GM18861 (cell line): ENCODE results near the gene CAMK1D.
"Not testable (repeated sequence)": the region's sequence is repeated elsewhere in the genome, so short reads cannot be mapped to it uniquely, and the experiment has no call there.

ENCODE experiments used
- ATAC-seq: cut with Tn5 transposase; IDR thresholded peaks from one replicate; pipeline ENCODE4 v1.9.1; 2021; ENCODE audit not compliant: unreplicated experiment

Gene CAMK1D

DNA sequence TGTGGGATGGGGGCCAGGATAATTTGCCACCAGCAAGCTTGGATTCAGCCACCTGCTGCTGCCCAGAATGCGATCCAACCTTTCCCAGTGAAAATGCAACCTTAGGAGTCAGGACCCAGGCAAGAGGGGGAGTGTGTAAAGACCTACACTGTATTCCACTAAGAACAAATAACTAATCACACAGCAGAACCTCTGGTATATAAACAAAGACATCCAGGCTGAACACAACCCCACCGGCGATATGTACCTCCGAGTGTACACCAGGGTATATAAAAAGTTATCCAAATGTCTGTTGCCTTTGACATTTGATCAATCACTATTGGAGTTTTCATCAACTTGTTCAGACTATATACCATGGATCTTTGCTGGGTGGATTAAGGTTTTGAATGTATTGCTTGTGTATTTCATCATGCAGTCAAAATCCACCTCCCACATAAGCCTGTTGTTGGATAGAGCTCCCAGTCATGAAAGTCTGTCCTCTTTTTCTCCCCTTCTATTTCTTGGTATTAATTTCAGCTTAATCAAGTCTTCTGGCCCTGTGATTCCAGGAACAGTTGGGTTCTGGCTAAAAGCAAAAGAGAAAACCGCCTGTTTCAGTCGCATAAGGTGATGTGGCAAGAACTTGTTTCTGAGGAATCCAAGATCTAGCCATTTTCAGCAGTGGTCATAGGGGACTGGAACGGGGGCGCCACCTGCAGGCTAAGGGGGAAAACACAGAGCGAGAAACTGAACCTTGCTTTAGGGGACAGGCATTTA is 361.4 kb downstream of the CAMK1D start:
- ATAC-seq: no peak

GRCh38 chr10:12711350-12711708 is 362.0 kb downstream of the CAMK1D start:
- no peak for ATAC-seq

DNA sequence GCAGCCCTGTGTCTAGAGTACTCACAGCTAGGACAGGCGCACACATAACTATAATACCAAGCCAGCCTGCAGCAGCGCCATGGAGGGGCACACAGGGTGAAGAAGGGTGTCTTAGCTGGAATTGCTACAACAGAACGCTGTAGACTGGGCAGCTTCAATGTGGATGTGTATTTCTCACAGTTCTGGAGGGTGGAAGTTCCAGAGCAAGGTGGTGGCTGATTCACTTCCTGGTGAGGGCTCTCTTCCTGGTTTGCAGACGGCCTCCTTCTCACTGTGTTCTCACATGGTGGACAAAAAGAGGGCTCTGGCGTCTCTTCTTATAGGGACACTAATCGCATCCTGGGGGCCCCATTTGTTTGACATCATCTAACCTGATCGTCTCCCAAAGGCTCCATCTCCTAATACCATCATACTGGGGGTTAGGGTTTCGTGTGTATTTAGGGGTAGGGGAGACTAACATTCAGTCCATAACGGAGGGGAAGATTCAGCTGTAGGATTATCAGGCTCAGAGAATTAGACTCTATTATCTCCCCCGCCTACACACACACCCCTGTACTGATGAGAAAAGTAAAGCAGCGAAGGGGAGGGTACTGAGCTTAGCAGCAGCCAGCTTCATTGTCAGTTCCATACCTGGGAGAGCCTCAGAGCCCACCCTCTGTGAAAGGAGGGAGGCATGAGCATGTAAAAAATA is 363.1 kb downstream of the CAMK1D start:
- ATAC-seq: no peak

DNA sequence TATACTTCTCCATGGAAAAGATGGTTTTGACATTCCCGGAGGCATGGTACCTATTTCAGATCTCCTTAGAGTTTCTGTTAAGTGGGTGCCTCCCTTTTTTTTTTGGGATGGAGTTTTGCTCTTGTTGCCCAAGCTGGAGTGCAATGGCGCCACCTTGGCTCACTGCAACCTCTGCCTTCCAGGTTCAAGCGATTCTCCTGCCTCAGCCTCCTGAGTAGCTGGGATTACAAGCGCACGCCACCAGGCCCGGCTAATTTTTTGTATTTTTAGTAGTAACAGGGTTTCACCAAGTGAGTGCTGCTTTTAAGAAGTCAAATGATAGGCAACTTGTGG is 363.6 kb downstream of the CAMK1D start:
- not testable (repeated sequence) for ATAC-seq

DNA sequence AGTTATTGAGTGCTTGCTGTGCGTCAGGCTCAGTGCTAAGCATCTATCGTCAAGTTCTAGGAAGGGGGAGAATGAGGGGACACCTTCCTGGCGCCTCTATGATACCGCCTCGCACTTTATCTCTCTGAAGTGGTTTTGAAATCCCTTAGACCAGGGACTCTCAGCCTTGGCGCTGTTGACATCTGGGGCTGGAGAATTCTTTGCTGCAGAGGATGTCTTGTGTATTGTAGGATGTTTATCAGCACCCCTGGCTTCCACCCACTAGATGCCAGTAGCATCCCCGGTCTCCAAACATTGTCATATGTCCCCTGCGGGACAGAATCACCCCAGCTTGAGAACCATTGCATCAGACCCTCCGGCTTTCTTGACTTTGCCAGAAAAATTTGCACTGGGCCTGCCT is 366.7 kb downstream of the CAMK1D start:
- no peak for ATAC-seq

GRCh38 chr10:12717981-12718707 is 368.8 kb downstream of the CAMK1D start:
- no peak for ATAC-seq

DNA sequence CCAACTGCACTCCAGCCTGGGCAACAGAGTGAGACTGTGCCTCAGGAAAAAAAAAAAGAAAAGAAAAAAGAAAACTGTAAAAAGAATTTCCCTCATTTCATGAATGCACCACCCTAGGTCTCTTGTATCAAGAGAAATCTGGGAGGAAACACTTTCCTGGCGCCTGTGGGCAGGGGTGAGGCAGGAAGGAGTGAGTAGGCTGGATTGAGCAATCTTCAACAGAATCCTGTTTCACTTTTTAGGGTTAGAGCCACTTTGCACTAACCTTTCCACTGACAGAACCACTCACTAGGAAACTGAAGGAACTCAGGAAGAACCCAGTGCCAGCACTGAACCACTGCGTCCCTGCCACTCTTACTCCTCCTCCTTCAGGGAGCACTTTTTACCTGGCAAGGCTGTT is 370.0 kb downstream of the CAMK1D start:
- ATAC-seq: no peak

DNA sequence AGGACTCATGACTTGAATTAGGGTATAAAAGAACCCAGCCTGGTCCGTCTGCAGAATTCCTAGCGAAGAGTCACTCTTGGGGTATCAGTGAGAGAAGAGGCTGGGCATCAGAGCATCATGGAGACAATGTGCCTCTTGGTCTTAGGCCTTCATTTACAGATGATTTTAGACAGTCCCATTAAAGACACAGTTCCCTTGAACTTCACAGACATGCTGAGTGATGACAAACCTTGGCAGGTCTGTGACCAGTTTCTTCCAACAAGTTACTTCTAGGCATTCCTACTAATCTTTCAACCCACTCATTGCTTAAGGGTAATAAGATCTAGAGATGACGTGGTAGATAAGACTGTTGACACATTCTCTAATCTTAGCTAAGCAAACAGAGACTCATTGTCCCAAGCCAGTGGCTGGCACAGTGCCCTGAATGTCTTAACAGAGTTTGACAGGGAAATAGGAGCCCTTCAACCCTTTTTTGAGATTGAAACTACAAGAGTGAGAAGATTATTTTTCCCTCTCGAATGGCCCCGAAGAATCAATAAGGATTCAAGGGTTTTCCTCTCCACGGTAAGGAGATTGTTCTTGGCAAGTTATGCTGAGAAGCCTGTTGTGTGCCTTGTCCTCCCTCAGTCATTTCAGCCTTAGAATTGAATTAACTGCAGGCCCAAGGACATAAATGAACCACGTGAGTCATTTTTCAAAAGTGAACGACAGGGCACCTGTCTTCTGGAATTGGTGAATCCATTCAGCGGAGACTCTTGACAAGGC is 371.1 kb downstream of the CAMK1D start:
- ATAC-seq: no peak

GRCh38 chr10:12721334-12721733 is 372.0 kb downstream of the CAMK1D start:
- no peak for ATAC-seq

GRCh38 chr10:12723220-12723619 is 373.9 kb downstream of the CAMK1D start:
- ATAC-seq: no peak

DNA sequence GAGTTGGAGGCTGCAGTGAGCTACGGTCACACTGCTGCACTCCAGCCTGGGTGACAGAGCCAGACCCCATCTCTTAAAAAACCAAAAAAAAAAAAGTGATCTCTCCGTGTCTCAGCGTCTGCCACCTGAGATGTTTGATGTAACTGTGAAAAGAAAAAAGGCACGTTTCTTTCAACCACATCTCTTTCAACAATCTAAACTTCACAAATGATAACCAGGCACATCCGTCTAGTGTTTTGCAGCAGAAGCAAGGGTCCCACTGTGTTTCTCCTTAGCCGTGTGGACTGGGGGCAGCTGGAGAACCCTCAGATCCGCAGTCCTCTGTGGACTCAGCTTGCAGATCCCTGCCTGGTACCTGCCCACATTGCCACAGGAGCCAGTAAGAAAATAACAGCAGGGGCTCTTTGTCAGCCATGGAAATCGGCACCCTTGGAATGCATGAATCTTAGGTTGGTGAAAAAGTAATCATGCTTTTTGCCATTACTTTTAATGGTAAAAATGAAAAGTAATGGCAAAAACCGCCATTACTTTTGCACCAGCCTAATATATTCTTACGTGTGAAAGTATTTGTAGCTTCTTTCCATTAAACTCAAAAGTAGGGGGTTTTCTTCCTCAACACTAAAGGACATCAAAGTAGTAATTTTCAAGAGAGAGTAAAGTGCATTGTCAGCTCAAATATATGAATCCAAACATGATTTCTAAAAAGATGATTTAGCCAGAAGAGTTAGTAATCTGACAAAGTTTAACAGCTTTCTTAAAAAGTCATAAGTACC is 375.6 kb downstream of the CAMK1D start:
- ATAC-seq: no peak

GRCh38 chr10:12725580-12725888 is 376.2 kb downstream of the CAMK1D start:
- ATAC-seq: not testable (repeated sequence)

- no peak for ATAC-seq
Observed at GRCh38 chr10:12726971-12727831, 377.9 kb downstream of the CAMK1D start.

GRCh38 chr10:12727832-12728215 is 378.5 kb downstream of the CAMK1D start:
- ATAC-seq: no peak

DNA sequence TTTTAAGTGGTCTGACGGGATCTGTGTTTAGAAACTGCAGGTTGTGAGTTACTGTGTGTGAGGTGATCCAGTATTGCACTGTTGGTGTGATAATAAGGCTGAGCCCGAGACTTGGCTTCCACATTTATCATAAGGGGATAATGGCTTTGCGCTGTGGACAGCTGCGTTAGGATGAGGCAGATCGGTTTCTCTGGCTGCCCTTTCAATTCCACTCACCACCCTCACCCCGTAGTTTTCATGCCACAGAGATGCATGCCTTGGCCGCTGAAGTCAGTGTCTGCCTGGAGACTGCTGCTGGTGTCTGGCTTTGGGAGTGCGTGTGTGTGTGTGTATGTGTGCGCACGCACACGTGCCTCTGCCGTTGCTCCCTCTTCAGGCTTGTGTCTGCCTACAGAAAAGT is 379.1 kb downstream of the CAMK1D start:
- no peak for ATAC-seq

GRCh38 chr10:12729885-12730284 is 380.5 kb downstream of the CAMK1D start:
- no peak for ATAC-seq

GRCh38 chr10:12730809-12731519 is 381.6 kb downstream of the CAMK1D start:
- no peak for ATAC-seq

DNA sequence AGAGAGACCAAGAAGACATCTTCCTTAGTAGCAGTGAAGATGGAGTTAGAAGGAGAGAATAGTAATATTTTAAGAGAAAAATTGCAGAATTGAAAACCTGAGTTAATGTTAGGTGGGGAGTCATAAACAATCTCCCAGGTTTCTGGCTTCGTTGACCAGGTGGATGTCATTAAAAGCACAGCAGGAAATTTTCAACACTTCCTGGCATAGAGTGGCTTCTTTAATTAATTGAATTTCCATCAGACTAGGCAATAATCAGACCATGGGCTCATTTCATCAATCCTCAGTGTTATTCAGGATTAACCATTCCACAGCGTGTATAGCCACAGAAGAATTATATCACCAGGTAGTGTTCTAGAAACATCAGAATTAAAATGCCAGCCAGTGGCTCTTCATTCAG is 383.9 kb downstream of the CAMK1D start:
- no peak for ATAC-seq

DNA sequence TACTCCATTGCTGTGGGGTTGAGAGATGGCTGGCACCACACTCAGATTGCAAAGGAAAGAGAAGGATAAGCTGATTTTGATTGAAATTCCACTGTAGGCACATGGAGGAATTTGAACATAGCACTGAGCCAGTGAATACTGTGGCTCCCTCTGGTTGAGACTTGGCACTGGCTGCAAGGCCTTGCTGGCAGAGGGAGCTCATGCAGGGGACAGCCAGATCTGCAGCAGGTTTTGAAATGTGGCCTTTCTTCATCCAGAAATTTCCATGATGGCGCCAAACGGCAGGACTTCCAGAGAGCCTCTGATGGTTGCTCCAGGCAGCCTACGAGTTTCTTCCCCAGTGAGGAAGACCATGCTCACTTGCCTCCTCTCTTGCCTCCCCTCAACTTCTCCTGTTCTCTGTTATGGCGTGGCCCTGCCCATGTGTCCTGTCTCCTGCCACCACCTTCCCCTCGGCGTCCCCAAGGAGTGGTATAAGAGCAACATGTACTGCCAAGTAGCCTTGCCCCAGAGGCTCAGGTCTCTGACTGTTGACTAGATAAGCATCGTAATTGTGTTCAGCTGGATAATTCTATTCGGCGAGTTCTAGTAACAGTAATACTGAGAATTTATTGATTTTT is 386.6 kb downstream of the CAMK1D start:
- ATAC-seq: no peak
